K562 (cell line): ENCODE data around the gene FRMPD4. TPM values are rescaled to one million over a fixed set of nuclear protein-coding genes. Genes with fewer than 3 reads are reported as not detected.

ENCODE experiments used
- ATAC-seq: fragments of 200-7000 bp; cut with Tn5 transposase; 3 replicates; pipeline ENCODE4 v1.9.1; 2020; ENCODE audit warnings: moderate library complexity
- BruUV-seq: library from RNA; stranded (reverse); fragments of 400-500 nt; replicated peaks from 2 replicates; lab custom pipeline; 2021; lab: Mats Ljungman, UMichigan
- CTCF ChIA-PET: fragments of 300-600 bp; formaldehyde crosslinking; extraction: SDS; loops from one replicate; lab custom pipeline; 2021; ENCODE audit warnings: low intra/inter-chr PET ratio; lab: Yijun Ruan, JAX
- POLR2A ChIA-PET: fragments of 300-600, 350-650 bp; sonication (Branson Sonifier 250); formaldehyde crosslinking; extraction: SDS; loops from one replicate; lab custom pipeline; 2021; ENCODE audit warnings: antibody characterized with exemption, inconsistent platforms; lab: Yijun Ruan, JAX
- DNase-seq, 4 experiments: peaks; one replicate each; pipeline versions ENCODE4 v3.0.0 to v3.0.0-alpha.2; 2011 to 2018; ENCODE audit warnings: low spot score in 3 of 4, mixed read lengths in 3 of 4; ENCODE audit errors: extremely low read depth in 1 of 4
- FAIRE-seq: peaks from 2 replicates; lab custom pipeline; 2011; peaks lifted over from hg19 to GRCh38; lab: Jason Lieb, UNC
- H2AFZ ChIP-seq: 2 replicates; pipeline ENCODE4 v1.6.0; 2011; ENCODE audit warnings: low read depth, low read length, control low read depth, inconsistent platforms
- H3K27ac ChIP-seq: fragments of 200-600 bp; 3 replicates; pipeline ENCODE4 v1.8.0; 2011; ENCODE audit warnings: low read depth, mild to moderate bottlenecking, control low read depth, inconsistent platforms, low read length, moderate library complexity, mixed read lengths; ENCODE audit errors: extremely low read depth
- H3K27me3 ChIP-seq, 2 experiments: fragments of 300-600 bp in 1 of 2; 2 replicates in 1 of 2; 3 replicates in 1 of 2; pipeline versions ENCODE4 v1.6.0 to v1.8.0; 2011; ENCODE audit warnings: inconsistent platforms in 2 of 2, low read length in 2 of 2, mild to moderate bottlenecking in 1 of 2, mixed read lengths in 1 of 2, moderate library complexity in 1 of 2; ENCODE audit not compliant: control insufficient read depth in 2 of 2, insufficient read depth in 2 of 2
- H3K36me3 ChIP-seq: fragments of 300-600 bp; 3 replicates; pipeline ENCODE4 v1.8.0; 2011; ENCODE audit warnings: mild to moderate bottlenecking, low read length, inconsistent platforms; ENCODE audit not compliant: control insufficient read depth, insufficient read depth
- H3K4me1 ChIP-seq, 2 experiments: fragments of 200-600 bp in 1 of 2; replicated peaks in 1 of 2; 2 replicates in 1 of 2; 3 replicates in 1 of 2; pipeline versions ENCODE4 v1.5.1 to v1.8.0; 2011; ENCODE audit warnings: inconsistent platforms in 2 of 2, low read length in 2 of 2, mild to moderate bottlenecking in 1 of 2, mixed read lengths in 1 of 2, moderate library complexity in 1 of 2; ENCODE audit not compliant: control insufficient read depth in 2 of 2, insufficient read depth in 2 of 2
- H3K4me2 ChIP-seq: 2 replicates; pipeline ENCODE4 v1.6.1; 2011; ENCODE audit warnings: low read length, control low read depth, inconsistent platforms, mixed read lengths; ENCODE audit not compliant: insufficient read depth
- H3K4me3 ChIP-seq: fragments of 200-600 bp; sonication (generic), shearing (Covaris generic); 2 replicates; pipeline ENCODE4 v1.5.1; 2016; ENCODE audit warnings: control low read depth, inconsistent platforms
- H3K79me2 ChIP-seq: fragments of 200-600 bp; 3 replicates; pipeline ENCODE4 v1.8.0; 2011; ENCODE audit warnings: low read length, inconsistent platforms; ENCODE audit not compliant: control insufficient read depth, insufficient read depth
- H3K9ac ChIP-seq, 2 experiments: 2 replicates each; pipeline versions ENCODE4 v1.6.0 to v1.6.1; 2011; ENCODE audit warnings: low read depth in 2 of 2, low read length in 2 of 2, control low read depth in 1 of 2, inconsistent platforms in 1 of 2, mild to moderate bottlenecking in 1 of 2, mixed read lengths in 1 of 2; ENCODE audit not compliant: insufficient read depth in 1 of 2
- H3K9me1 ChIP-seq: one replicate; pipeline ENCODE4 v1.6.0; 2011; ENCODE audit warnings: inconsistent platforms, mild to moderate bottlenecking, low read length, moderate library complexity; ENCODE audit not compliant: control insufficient read depth, insufficient read depth
- H3K9me3 ChIP-seq: replicated peaks from 2 replicates; pipeline ENCODE4 v1.5.1; 2011; ENCODE audit warnings: low read depth, low read length, inconsistent platforms; ENCODE audit not compliant: control insufficient read depth, insufficient read depth
- H4K20me1 ChIP-seq: replicated peaks from 2 replicates; pipeline ENCODE4 v1.6.1; 2011; ENCODE audit warnings: low read length, inconsistent platforms, mixed read lengths; ENCODE audit not compliant: control insufficient read depth, insufficient read depth
- CEBPB ChIP-seq: fragments of 450-650 bp; IDR thresholded peaks from 2 replicates; pipeline ENCODE4 v1.6.1; 2016; ENCODE audit warnings: missing genetic modification characterization, missing compliant biosample characterization
- HSF4 ChIP-seq: fragments of 250-450 bp; sonication (Bioruptor Pico); IDR thresholded peaks from 2 replicates; pipeline ENCODE4 v2.1.2; 2022; ENCODE audit warnings: mild to moderate bottlenecking, moderate library complexity, borderline replicate concordance
- PYGO2 ChIP-seq: fragments of 450-650 bp; IDR thresholded peaks from 2 replicates; pipeline ENCODE4 v1.6.1; 2016; ENCODE audit warnings: mild to moderate bottlenecking, missing genetic modification characterization, moderate library complexity, missing compliant biosample characterization
- RBM34 ChIP-seq: fragments of 200-400 bp; formaldehyde crosslinking; IDR thresholded peaks from 2 replicates; pipeline ENCODE4 v1.6.1; 2018; ENCODE audit warnings: low read length, borderline replicate concordance; ENCODE audit not compliant: insufficient read depth
- SIN3B ChIP-seq: fragments of 450-650 bp; IDR thresholded peaks from 2 replicates; pipeline ENCODE4 v1.6.1; 2017; ENCODE audit warnings: low read depth, mild to moderate bottlenecking, moderate library complexity
- SPI1 ChIP-seq: IDR thresholded peaks from 2 replicates; pipeline ENCODE4 v1.6.1; 2011; ENCODE audit warnings: low read depth, low read length, control low read depth, borderline replicate concordance
- YY1 ChIP-seq, 3 experiments: IDR thresholded peaks; 2 replicates each; pipeline ENCODE4 v1.6.1; 2011; ENCODE audit warnings: low read length in 2 of 3, mild to moderate bottlenecking in 2 of 3, moderate library complexity in 2 of 3, borderline replicate concordance in 1 of 3, control low read depth in 1 of 3, low read depth in 1 of 3; ENCODE audit not compliant: insufficient read depth in 3 of 3, insufficient replicate concordance in 2 of 3, control insufficient read depth in 1 of 3, insufficient read length in 1 of 3; ENCODE audit errors: extremely low read depth in 1 of 3
- WGBS: fragments of 100-300 bp; shearing (Covaris generic); methylation state at CpG from one replicate; pipeline ENCODE4 v1.1.6; 2016; ENCODE audit warnings: low coverage, mixed read lengths; ENCODE audit not compliant: insufficient coverage; ENCODE audit errors: missing lambda C conversion rate; 5-methylcytosine and 5-hydroxymethylcytosine counted together
- in situ Hi-C: fragments of 300-500 bp; cut with MboI; formaldehyde crosslinking; loops from 4 replicates; pipeline ENCODE4 v1.15.0; 2018; ENCODE audit warnings: inconsistent platforms, mixed read lengths
- intact Hi-C: fragments of 100-400 bp; cut with micrococcal nuclease; formaldehyde crosslinking; loops from 2 replicates; pipeline ENCODE4 v1.14.2; 2022
- polyA plus RNA-seq, 8 experiments: library from polyadenylated mRNA; depleted of rRNA in 4 of 8; stranded (reverse) in 5 of 8; unstranded in 3 of 8; fragments of >200 nt; fragmentation: Nextera tagmentation in 2 of 8; fragmentation: Illumina TruSeq in 1 of 8; extraction: Ambion mirVana in 2 of 8; extraction: Trizol in 1 of 8; gene quantifications; 2 replicates each; pipeline versions ENCODE4 v1.2.1 to v1.2.3, GENCODE V29; 2011 to 2014; ENCODE audit warnings: inconsistent platforms in 1 of 8, missing spikeins in 1 of 8
- total RNA-seq, 7 experiments: library from RNA; depleted of rRNA in 6 of 7; stranded (reverse); fragments of >200 nt in 6 of 7; fragmentation: Illumina TruSeq in 2 of 7; extraction: Trizol in 2 of 7; gene quantifications; 2 replicates each; pipeline versions ENCODE4 v1.2.1 to v1.2.3, GENCODE V29; 2011 to 2021; ENCODE audit warnings: low replicate concordance in 1 of 7
- TF ChIP-seq, protein P1 (sequence below): fragments of 250-450 bp; sonication (Bioruptor Pico); IDR thresholded peaks from 2 replicates; pipeline ENCODE4 v1.4.0; 2020; ENCODE audit warnings: borderline replicate concordance

FRMPD4 gene
- total and polyA plus RNA-seq, 9 of the 15 experiments (the other 6 are each of a cell fraction or from before 2014, with no cell fraction given), result not detected

DNA sequence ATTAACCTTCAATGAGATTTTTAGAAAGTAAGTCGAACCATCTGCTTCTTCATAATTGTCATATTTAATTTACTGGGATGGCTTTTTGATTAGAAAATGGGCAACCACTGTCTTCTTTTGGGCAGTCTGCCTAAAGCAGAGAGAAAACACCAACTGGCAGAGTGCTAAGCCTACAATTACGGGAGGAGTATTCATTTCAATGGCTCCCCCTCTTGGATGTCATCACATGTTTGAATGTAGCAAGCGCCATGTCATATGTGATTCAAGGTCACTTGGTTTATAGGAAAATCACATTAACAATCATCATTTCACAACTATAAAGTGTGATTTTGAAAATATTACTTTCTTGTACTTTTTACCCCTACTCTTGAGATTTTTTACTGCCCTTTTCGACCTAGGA is 261.9 kb downstream of the FRMPD4 start:
- H3K36me3 ChIP-seq, result no peaks in the 10 kb centered on the region
- no peak for FAIRE-seq

More for the DNA sequence above, 261.9 kb downstream of the FRMPD4 start:
- ChIA-PET CTCF (no interaction called here), POLR2A (no interaction called here)
- Histone ChIP-seq H3K4me3 (no peak overlapping the region), H2AFZ (no peak overlapping the region)
- no peak for TF ChIP-seq YY1 (IDR thresholded peaks at IDR 0.05; ENCODE audit: borderline replicate concordance in 1 of 3, control insufficient read depth in 1 of 3, extremely low read depth in 1 of 3, insufficient read depth in 3 of 3, insufficient read length in 1 of 3, insufficient replicate concordance in 2 of 3, low read depth in 1 of 3, low read length in 2 of 3)
- no peak for TF ChIP-seq CEBPB (tag)
- no peak for TF ChIP-seq HSF4 (CRISPR knock-in tag)
- no peak for TF ChIP-seq PYGO2
- TF ChIP-seq, protein P1, sequence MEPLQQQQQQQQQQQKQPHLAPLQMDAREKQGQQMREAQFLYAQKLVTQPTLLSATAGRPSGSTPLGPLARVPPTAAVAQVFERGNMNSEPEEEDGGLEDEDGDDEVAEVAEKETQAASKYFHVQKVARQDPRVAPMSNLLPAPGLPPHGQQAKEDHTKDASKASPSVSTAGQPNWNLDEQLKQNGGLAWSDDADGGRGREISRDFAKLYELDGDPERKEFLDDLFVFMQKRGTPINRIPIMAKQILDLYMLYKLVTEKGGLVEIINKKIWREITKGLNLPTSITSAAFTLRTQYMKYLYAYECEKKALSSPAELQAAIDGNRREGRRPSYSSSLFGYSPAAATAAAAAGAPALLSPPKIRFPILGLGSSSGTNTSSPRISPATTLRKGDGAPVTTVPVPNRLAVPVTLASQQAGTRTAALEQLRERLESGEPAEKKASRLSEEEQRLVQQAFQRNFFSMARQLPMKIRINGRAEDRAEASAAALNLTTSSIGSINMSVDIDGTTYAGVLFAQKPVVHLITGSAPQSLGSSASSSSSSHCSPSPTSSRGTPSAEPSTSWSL (CRISPR knock-in tag), result no peak
- TF ChIP-seq SPI1, result no peak
- TF ChIP-seq RBM34, result no peak
- TF ChIP-seq SIN3B, result no peak
- TF ChIP-seq, all 486 proteins: peak for 0
- in situ Hi-C loops (no loop called here), intact Hi-C loops (no loop called here)
- no TSS peak for BruUV-seq
- Histone ChIP-seq H3K27ac (no peak overlapping the region), H3K9me1 (no peaks in the 10 kb centered on the region), H3K9me3 (no peaks in the 10 kb centered on the region), H3K79me2 (no peaks in the 10 kb centered on the region), H3K9ac (no peak overlapping the region), H3K4me2 (no peak overlapping the region), H4K20me1 (no peaks in the 10 kb centered on the region), H3K4me1 (no peaks in the 10 kb centered on the region), H3K27me3 (no peaks in the 10 kb centered on the region)
- 2% methylated on average over 4 of the region's 4 CpGs for WGBS
- ATAC-seq, result no peak
- DNase-seq, result no peak
